HG03064 (cell line): ENCODE data around the gene TPRKB.
"Not testable (repeated sequence)": the region's sequence is repeated elsewhere in the genome, so short reads cannot be mapped to it uniquely, and the experiment has no call there.

ENCODE experiments used
- ATAC-seq: cut with Tn5 transposase; IDR thresholded peaks from one replicate; pipeline ENCODE4 v1.9.1; 2021; ENCODE audit warnings: low read depth; ENCODE audit not compliant: unreplicated experiment

The TPRKB gene

GRCh38 chr2:73701968-73702665, 35.0 kb downstream of the TPRKB start:
- no peak for ATAC-seq

DNA sequence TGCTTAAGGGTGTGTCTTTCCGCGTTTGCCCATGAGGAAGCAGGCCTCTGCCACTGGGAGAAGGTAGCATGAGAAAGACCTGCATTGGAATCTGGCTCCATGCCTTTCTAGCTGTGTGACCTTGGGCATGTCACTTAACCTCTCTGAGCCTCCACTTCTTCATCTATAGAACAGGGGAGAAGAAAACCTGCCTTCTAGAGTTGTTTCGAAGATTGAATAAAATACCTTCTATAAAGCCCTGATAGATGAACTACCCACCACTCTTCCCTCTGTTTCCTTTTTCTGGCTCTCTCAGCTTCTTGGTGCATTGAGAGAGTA, 35.7 kb downstream of the TPRKB start:
- not testable (repeated sequence) for ATAC-seq

DNA sequence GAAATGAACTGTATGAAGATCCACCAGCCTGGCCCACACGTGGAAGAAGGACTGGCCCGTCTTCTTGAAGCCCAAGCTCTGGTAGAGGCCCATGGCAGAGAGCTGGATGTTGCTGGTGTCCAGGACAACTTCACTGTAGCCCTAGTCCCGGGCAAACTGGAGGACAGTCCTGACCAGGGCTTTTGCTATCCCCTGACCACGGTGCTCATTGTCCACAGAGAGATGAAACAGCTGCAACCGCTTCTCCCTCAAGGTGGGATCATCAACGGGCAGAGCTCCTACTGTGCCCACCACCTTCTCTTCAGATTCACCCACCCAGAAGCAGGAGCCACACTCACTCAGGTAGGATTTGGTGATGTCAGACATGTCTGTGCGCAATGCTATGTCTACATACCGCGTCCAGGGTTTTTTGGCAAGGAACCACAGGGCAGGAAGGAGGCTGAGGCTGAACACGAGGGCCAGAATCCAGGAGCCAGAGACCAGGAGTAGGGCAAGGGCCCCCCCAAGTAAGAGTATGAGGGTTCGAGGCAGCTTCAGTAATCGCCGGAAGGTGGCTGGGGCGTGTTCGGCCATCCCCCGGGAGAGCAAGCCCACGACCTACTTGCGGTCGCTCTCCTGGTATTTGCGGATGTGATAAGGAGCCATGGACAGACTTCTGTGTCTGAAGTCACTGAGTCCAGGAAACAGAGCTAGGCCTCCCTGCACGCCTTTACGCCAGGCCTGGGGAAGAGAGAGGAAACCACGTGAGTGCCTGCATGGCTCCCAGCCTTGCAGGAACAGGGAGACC, 36.3 kb downstream of the TPRKB start:
- ATAC-seq = no peak

- ATAC-seq = no peak
Observed at GRCh38 chr2:73700131-73700611, 37.0 kb downstream of the TPRKB start.

GRCh38 chr2:73699437-73699836, 37.7 kb downstream of the TPRKB start:
- ATAC-seq = no peak

DNA sequence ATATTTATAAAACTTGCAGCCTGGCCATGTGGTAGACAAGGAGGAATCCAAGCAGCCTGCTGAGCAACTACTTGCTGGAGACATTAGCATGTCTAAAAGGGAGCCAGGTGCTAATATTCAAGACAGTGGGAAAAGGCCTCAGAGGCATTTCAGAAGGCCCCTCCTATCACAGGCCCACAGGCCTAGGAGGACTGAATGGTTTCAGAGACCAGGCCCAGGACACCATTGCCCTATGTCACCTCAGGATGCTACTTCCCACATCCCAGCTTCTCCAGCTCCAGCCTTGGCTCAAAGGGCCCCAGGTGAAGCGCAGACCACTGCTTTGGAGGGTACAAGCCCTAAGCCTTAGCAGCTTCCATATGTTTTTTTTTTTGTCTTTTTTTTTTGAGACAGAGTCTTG, 39.0 kb downstream of the TPRKB start:
- ATAC-seq = no peak

DNA sequence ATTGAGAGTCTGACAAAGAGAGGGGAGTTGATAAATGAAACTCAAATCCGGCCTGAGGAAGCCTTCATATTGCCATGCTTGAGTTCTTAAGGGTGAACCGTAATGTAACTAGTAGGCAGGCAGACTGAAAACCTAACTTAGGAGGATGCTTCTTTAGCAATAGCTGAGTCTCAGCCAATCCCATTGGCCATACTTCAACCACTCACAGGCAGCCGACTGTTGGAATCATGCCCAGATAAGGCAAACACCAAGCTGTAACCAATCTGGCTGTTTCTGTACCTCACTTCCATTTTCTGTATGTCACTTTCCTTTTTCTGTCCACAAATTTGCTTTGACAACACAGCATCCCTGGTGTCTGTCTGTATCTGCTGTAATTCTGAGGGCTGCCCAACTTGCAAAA, 39.5 kb downstream of the TPRKB start:
- ATAC-seq = no peak

DNA sequence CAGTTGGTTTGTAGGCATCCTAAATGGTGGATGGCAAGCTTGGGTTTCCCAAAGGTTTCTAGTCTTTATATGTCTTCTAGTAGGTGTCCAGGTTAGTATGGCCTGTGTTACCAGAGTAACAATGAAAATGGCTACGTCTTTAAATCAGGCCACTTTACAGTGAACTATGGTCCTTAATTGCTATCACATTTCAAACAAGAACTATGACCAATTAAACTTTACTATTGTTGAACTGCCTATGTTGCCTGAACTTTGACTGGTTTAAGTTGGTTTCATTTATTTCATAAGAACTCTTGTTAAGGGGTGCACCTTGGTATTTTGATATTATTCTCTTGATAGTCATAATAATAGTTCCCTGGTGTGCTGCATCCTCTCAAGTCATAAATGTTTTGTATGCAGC, 40.2 kb downstream of the TPRKB start:
- not testable (repeated sequence) for ATAC-seq

- not testable (repeated sequence) for ATAC-seq
Observed at GRCh38 chr2:73696521-73696920, 40.6 kb downstream of the TPRKB start.

GRCh38 chr2:73690372-73691088, 46.6 kb downstream of the TPRKB start:
- not testable (repeated sequence) for ATAC-seq

- ATAC-seq = not testable (repeated sequence)
Observed at GRCh38 chr2:73688494-73688893, 48.7 kb downstream of the TPRKB start.

DNA sequence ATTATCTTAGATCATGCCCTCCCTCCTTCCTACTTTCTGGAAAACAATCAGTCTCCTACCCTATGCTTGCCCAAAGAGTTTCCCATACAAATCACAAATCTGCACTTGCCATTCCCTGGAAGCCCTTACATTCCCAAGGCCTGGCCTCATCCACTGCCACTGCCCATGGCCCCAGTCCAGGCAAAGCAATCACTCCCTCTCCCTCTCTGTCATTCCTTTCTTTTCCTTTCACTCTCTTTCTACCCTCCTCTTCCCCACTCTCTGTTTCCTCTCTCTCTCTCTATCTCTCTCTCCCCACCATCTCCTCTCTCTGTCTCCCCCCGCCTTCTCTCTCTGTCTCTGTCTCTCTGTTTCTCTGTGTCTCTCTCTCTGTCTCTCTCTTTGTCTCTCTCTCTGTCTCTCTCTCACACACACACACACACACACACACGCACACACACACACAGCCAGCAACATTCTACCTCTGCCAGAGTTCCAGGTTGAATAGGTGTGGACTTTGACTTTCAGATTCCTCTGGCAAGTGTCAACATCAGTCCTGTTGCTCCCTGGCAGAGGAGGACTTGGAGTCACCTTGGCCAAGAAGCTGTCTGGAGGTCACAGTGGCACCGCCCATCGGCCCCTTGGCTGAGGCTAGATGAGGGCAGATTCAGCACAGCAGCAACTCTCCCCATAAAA, 51.2 kb downstream of the TPRKB start:
- ATAC-seq = no peak

DNA sequence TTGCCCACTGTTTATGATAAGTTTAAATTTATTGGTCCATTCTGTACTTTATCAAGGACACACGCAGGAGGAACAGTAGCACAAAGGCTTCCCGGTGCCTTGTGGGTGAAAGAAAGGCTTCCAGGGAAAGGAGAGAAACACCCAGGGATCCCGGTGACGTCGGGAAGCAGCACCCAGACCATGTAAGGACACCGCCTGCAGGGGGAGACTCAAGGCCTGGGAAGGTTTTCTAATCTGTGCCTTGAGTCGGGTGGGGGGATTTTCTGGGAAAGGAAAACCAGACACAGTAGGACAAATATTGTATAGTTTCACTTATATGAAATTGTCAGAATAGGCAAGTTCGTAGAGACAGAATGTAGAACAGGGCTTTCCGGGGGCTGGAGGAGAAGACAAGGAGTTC, 52.2 kb downstream of the TPRKB start:
- ATAC-seq = not testable (repeated sequence)

GRCh38 chr2:73684325-73684724, 52.8 kb downstream of the TPRKB start:
- ATAC-seq = not testable (repeated sequence)

GRCh38 chr2:73679951-73680571, 57.1 kb downstream of the TPRKB start:
- not testable (repeated sequence) for ATAC-seq
